ENCODE measurements around the gene TBC1D17. TPM values are rescaled to one million over a fixed set of nuclear protein-coding genes. Genes with fewer than 3 reads are reported as not detected.

Gene TBC1D17
- polyA plus RNA-seq, 1 experiment = 15.6 TPM

DNA sequence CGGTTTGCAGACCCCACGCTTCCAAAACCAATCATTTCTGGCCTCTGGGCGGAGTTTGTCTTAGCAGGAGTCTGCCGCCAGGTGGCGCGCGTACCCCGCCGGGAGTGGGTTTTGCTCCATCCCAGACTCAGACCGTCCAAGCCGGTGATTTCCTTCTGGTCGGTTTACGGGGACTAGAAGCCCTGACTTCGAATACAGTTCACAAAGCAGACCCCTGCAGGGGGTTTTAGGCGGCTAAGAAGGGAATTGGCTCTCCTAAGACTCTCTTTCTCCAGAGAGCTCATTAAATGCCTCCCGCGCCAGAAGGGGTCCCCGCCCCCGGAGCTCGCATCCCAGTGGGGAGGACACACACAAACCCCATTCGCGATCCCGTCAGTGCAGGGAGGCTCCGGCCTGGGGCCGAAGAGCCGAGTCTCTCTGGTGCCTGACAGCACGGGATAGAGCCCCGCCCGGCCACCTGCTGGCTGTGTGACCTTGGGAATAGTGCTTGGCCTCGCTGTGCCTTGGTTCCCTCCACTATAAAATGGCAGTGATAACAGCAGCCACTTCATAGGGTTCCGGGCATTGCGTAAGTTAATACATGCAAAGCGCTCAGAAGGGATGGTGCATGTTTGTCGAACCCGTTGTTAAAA, 60.4 kb downstream of the TBC1D17 start:
- H3K27ac ChIP-seq (ENCODE audit: low read depth, low read length) = no peak overlapping the region
- DNase-seq (ENCODE audit: low read depth, low spot score) = peak; percentile 24
- peak overlapping the region; percentile 41 for H3K4me3 ChIP-seq (ENCODE audit: low read depth, low read length)
- H3K9me3 ChIP-seq (ENCODE audit: control insufficient read depth, insufficient read depth, low read length) = no peaks in the 10 kb centered on the region; the same call in 1 of the 2 replicates
- ChIA-PET CTCF (interaction anchor here (0.5 to 3.0 kb wide), 30 partner anchors 9 to 377 kb away, joined by 3 to 28 read pairs (median 4); partner anchors contain the start of genes ATF5, NUP62 and ZNF473), POLR2A (no interaction called here)
- TF ChIP-seq CTCF (IDR thresholded peaks at IDR 0.05; ENCODE audit: low read depth, low read length) = peak; percentile 98
- H3K27me3 ChIP-seq (ENCODE audit: control insufficient read depth, insufficient read depth, low read length) = peaks cover 2% of the 10 kb centered on the region

Small RNA genes lying within 50 kb of the gene (small RNA-seq; reads per million reads assigned to genes)
- gene MIR4749 (ENCODE audit: insufficient read length, low read depth) = not detected

Other genes with a start within 250 kb of the TBC1D17 start
- 64.2 and 93.3 TPM in 2 replicates for gene RRAS, start 237.6 kb upstream of the TBC1D17 start, polyA plus RNA-seq (2011; rRNA removed)
- gene SCAF1, start 235.5 kb upstream of the TBC1D17 start, polyA plus RNA-seq (2011; rRNA removed) = 2.5 and 3.5 TPM in 2 replicates
- gene IRF3, start 211.8 kb upstream of the TBC1D17 start, polyA plus RNA-seq (2011; rRNA removed) = 33.5 and 54.9 TPM in 2 replicates
- 8.8 and 10.9 TPM in 2 replicates for gene BCL2L12, start 211.8 kb upstream of the TBC1D17 start, polyA plus RNA-seq (2011; rRNA removed)
- gene PRMT1, start 200.4 kb upstream of the TBC1D17 start, polyA plus RNA-seq (2011; rRNA removed) = 287 and 305 TPM in 2 replicates
- 0.19 and 0.33 TPM in 2 replicates for gene ADM5, start 188.1 kb upstream of the TBC1D17 start, polyA plus RNA-seq (2011; rRNA removed)
- gene CPT1C, start 186.6 kb upstream of the TBC1D17 start, polyA plus RNA-seq (2011; rRNA removed) = 20.3 and 24.2 TPM in 2 replicates
- gene TSKS, start 114.4 kb upstream of the TBC1D17 start, polyA plus RNA-seq (2011; rRNA removed) = not detected in 2 replicates
- 59.1 and 82.2 TPM in 2 replicates for gene AP2A1, start 110.7 kb upstream of the TBC1D17 start, polyA plus RNA-seq (2011; rRNA removed)
- gene FUZ, start 64.4 kb upstream of the TBC1D17 start, polyA plus RNA-seq (2011; rRNA removed) = 6.9 and 9.0 TPM in 2 replicates
- gene MED25, start 59.4 kb upstream of the TBC1D17 start, polyA plus RNA-seq (2011; rRNA removed) = 12.6 and 20.3 TPM in 2 replicates
- 37.6 and 58.5 TPM in 2 replicates for gene PTOV1, start 26.5 kb upstream of the TBC1D17 start, polyA plus RNA-seq (2011; rRNA removed)
- 13.0 and 13.1 TPM in 2 replicates for gene PNKP, start 10.1 kb upstream of the TBC1D17 start, polyA plus RNA-seq (2011; rRNA removed)
- 27.5 and 33.1 TPM in 2 replicates for gene AKT1S1, start 347 bp upstream of the TBC1D17 start, polyA plus RNA-seq (2011; rRNA removed)
- 0.30 and 0.92 TPM in 2 replicates for gene IL4I1, start 19.2 kb downstream of the TBC1D17 start, polyA plus RNA-seq (2011; rRNA removed)
- 6.3 and 6.8 TPM in 2 replicates for gene ATF5, start 51.5 kb downstream of the TBC1D17 start, polyA plus RNA-seq (2011; rRNA removed)
- 12.4 and 16.9 TPM in 2 replicates for gene NUP62, start 51.8 kb downstream of the TBC1D17 start, polyA plus RNA-seq (2011; rRNA removed)
- not detected in 2 replicates for gene SIGLEC11, start 83.5 kb downstream of the TBC1D17 start, polyA plus RNA-seq (2011; rRNA removed)
- 22.5 and 24.7 TPM in 2 replicates for gene VRK3, start 147.7 kb downstream of the TBC1D17 start, polyA plus RNA-seq (2011; rRNA removed)
- 6.2 and 6.5 TPM in 2 replicates for gene ZNF473, start 148.3 kb downstream of the TBC1D17 start, polyA plus RNA-seq (2011; rRNA removed)

Measured in AG04450 (cell line).